Nephron (organoid): ENCODE measurements around the gene MAP4K1.
"Not testable (repeated sequence)": the region's sequence is repeated elsewhere in the genome, so short reads cannot be mapped to it uniquely, and the experiment has no call there.

Experiments used
- H3K27ac Mint-ChIP-seq, 3 experiments: 2 replicates each; pipeline ENCODE4 v1.8.0; 2020; ENCODE audit warnings: mixed read lengths in 3 of 3, mild to moderate bottlenecking in 2 of 3, moderate library complexity in 1 of 3
- H3K27me3 Mint-ChIP-seq: 2 replicates; pipeline ENCODE4 v1.8.0; 2021; ENCODE audit warnings: low read depth, mild to moderate bottlenecking, moderate library complexity, mixed read lengths
- H3K36me3 Mint-ChIP-seq: 2 replicates; pipeline ENCODE4 v1.8.0; 2020; ENCODE audit warnings: low read depth, mixed read lengths
- H3K4me1 Mint-ChIP-seq: 2 replicates; pipeline ENCODE4 v1.8.0; 2020; ENCODE audit warnings: mixed read lengths
- H3K4me3 Mint-ChIP-seq, 3 experiments: 2 replicates each; pipeline ENCODE4 v1.8.0; 2020; ENCODE audit warnings: mild to moderate bottlenecking in 3 of 3, mixed read lengths in 3 of 3, moderate library complexity in 2 of 3
- H3K9me3 Mint-ChIP-seq: 2 replicates; pipeline ENCODE4 v1.8.0; 2020; ENCODE audit warnings: mixed read lengths
- TF ChIP-seq, protein P1 (sequence below), 3 experiments: fragments of 200-600 bp; sonication (generic); IDR thresholded peaks; one replicate each; pipeline ENCODE4 v1.5.0; 2021; ENCODE audit warnings: antibody characterized with exemption in 3 of 3; ENCODE audit not compliant: unreplicated experiment in 3 of 3

MAP4K1 gene

DNA sequence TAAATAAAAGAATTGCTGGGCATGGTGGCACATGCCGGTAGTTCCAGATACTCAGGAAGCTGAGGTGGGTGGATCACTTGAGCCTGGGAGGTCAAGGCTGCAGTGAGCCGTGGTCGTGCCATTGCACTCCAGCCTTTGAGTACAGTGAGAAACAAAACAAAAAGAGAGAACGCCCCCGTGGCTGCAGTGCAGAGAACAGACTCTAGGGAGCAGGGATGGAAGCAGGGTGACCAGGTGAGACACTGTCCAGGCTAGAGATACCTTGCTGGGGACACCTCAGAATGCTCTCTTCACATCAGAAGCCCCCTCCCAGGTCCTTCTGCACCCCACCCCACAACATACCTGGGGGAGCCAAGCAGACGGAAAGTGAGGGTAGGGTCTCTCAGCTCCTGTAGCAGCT, 24.8 kb downstream of the MAP4K1 start:
- no peaks in the 10 kb centered on the region for H3K9me3 Mint-ChIP-seq
- H3K27ac Mint-ChIP-seq, result no peak overlapping the region
- no peak overlapping the region for H3K4me3 Mint-ChIP-seq
- H3K36me3 Mint-ChIP-seq, result no peaks in the 10 kb centered on the region
- TF ChIP-seq, protein P1, sequence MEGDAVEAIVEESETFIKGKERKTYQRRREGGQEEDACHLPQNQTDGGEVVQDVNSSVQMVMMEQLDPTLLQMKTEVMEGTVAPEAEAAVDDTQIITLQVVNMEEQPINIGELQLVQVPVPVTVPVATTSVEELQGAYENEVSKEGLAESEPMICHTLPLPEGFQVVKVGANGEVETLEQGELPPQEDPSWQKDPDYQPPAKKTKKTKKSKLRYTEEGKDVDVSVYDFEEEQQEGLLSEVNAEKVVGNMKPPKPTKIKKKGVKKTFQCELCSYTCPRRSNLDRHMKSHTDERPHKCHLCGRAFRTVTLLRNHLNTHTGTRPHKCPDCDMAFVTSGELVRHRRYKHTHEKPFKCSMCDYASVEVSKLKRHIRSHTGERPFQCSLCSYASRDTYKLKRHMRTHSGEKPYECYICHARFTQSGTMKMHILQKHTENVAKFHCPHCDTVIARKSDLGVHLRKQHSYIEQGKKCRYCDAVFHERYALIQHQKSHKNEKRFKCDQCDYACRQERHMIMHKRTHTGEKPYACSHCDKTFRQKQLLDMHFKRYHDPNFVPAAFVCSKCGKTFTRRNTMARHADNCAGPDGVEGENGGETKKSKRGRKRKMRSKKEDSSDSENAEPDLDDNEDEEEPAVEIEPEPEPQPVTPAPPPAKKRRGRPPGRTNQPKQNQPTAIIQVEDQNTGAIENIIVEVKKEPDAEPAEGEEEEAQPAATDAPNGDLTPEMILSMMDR (IDR thresholded peaks at IDR 0.05; ENCODE audit: unreplicated experiment in 3 of 3), result no peak
- H3K4me1 Mint-ChIP-seq, result no peaks in the 10 kb centered on the region
- H3K27me3 Mint-ChIP-seq, result peaks cover 8% of the 10 kb centered on the region

DNA sequence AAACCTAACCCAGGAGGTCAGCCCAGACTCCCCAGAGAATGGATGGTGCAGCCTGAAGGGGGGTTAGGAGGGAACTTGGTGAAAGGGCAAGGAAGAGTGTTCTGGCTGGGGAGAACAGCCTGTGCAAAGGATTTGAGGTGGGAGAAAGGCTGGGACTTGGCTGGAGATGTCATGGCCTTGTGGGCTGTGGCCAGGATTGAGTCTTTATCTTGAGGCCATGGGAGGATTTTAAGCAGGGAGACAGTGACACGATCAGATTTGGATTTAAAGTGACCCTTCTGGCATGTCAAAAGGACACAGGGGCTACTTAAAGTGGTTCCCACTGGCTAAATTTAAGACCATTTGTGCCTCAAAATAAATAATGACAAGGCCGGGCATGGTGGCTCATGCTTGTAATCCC, 29.7 kb downstream of the MAP4K1 start:
- no peak overlapping the region for H3K27ac Mint-ChIP-seq
- no peak overlapping the region for H3K4me3 Mint-ChIP-seq
- no peaks in the 10 kb centered on the region for H3K27me3 Mint-ChIP-seq
- no peaks in the 10 kb centered on the region for H3K4me1 Mint-ChIP-seq
- H3K9me3 Mint-ChIP-seq, result no peaks in the 10 kb centered on the region
- TF ChIP-seq, protein P1 (IDR thresholded peaks at IDR 0.05; ENCODE audit: unreplicated experiment in 3 of 3), result no peak
- H3K36me3 Mint-ChIP-seq, result no peaks in the 10 kb centered on the region

DNA sequence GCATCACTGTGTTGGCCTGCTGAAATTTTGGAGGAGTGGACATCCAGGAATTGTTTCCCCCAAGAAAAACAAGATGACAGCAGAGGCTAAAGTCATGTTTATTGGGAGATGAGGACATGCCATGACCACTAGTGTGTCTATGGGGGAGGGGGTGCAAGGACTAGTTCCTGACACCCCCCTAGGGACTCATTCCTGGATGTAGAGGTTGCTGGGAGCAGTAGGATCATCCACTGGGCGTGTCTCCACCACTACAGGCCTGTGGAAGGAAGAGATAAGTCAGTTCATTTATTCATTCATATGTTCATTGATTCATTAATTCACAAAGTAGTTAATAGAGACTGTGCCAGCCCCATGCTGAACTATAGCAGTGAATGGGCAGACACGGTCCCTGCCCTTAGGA, 30.2 kb downstream of the MAP4K1 start:
- H3K27ac Mint-ChIP-seq, result no peak overlapping the region
- H3K36me3 Mint-ChIP-seq, result no peaks in the 10 kb centered on the region
- H3K9me3 Mint-ChIP-seq, result no peaks in the 10 kb centered on the region
- H3K4me1 Mint-ChIP-seq, result no peaks in the 10 kb centered on the region
- TF ChIP-seq, protein P1 (IDR thresholded peaks at IDR 0.05; ENCODE audit: unreplicated experiment in 3 of 3), result no peak
- H3K4me3 Mint-ChIP-seq, result no peak overlapping the region
- H3K27me3 Mint-ChIP-seq, result no peaks in the 10 kb centered on the region

DNA sequence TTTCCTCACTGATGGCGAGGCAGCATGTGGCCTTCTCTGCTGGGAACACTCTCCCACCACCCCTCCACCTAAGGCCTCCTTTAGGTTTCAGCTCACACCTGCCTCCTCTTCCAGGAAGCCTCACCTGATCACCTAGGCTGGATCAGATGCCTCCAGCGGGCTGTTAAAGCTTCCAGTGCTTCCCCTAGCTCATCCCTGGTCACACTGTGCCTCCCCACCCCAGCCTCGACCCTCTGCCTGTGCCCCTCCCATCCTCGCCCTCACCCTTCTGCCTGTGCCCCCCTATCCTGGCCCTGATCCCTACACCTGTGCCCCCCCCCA, 33.8 kb downstream of the MAP4K1 start:
- TF ChIP-seq, protein P1 (IDR thresholded peaks at IDR 0.05; ENCODE audit: unreplicated experiment in 3 of 3), result no peak
- Mint-ChIP-seq H3K27me3 (no peaks in the 10 kb centered on the region), H3K9me3 (no peaks in the 10 kb centered on the region), H3K4me1 (no peaks in the 10 kb centered on the region), H3K36me3 (no peaks in the 10 kb centered on the region), H3K4me3 (no peak overlapping the region), H3K27ac (no peak overlapping the region)

DNA sequence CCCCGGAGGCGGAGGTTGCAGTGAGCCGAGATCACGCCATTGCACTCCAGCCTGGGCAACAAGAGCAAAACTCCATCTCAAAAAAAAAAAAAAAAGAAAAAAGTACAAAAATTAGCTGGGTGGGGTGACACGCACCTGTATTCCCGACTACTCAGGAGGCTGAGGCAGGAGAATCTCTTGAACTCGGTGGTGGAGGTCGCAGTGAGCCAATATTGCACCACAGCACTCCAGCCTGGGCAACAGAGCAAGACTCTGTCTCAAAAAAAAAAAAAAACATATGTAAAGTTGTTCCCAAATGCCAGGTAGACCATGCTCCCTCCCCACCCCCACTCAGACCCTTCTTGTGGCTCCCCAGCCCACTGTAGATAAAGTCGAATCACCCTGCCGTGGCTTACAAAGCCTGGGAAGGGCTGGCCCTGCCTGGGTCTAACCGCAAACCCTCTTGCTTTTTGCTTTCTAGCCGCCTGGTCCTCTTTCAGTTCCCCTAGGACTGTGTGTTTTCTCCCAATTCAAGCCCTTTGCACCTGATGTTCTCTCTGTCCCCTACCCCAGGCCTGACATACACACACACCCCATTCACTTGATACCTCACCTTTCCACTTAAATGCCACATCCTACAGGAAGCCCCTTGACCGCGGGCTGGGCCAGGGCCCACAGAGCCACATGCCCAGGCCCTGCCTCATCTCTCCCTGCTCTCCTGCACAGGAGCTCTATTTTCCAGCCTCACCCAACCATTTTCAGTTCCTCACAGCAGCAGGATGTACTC, 34.4 kb downstream of the MAP4K1 start:
- TF ChIP-seq, protein P1 (IDR thresholded peaks at IDR 0.05; ENCODE audit: unreplicated experiment in 3 of 3), result no peak

DNA sequence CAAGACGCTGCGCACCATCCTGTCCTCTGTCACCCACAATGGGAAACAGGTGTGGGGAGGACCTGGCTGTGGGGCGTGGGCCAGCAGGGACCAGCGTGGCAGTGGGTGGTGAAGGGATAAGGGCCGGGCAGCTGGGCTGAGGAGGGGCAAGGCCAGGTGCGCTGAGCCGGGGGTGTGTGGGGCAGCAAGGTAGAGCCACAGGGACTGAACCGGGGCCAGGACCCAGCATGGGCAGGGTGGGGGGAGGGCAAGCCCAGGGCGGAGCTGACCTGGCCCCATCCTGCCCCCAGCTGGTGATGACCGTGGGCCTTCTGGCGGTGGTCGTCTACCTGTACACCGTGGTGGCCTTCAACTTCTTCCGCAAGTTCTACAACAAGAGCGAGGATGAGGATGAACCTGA, 37.7 kb downstream of the MAP4K1 start:
- H3K4me1 Mint-ChIP-seq, result no peaks in the 10 kb centered on the region
- no peak overlapping the region for H3K27ac Mint-ChIP-seq
- no peak overlapping the region for H3K4me3 Mint-ChIP-seq
- TF ChIP-seq, protein P1 (IDR thresholded peaks at IDR 0.05; ENCODE audit: unreplicated experiment in 3 of 3), result no peak
- H3K9me3 Mint-ChIP-seq, result no peaks in the 10 kb centered on the region
- H3K27me3 Mint-ChIP-seq, result no peaks in the 10 kb centered on the region
- no peaks in the 10 kb centered on the region for H3K36me3 Mint-ChIP-seq

More for the DNA sequence above, 34.4 kb downstream of the MAP4K1 start:
- no peak overlapping the region for H3K27ac Mint-ChIP-seq
- no peaks in the 10 kb centered on the region for H3K9me3 Mint-ChIP-seq
- no peaks in the 10 kb centered on the region for H3K27me3 Mint-ChIP-seq
- H3K36me3 Mint-ChIP-seq, result no peaks in the 10 kb centered on the region
- H3K4me3 Mint-ChIP-seq, result no peak overlapping the region
- H3K4me1 Mint-ChIP-seq, result no peaks in the 10 kb centered on the region

DNA sequence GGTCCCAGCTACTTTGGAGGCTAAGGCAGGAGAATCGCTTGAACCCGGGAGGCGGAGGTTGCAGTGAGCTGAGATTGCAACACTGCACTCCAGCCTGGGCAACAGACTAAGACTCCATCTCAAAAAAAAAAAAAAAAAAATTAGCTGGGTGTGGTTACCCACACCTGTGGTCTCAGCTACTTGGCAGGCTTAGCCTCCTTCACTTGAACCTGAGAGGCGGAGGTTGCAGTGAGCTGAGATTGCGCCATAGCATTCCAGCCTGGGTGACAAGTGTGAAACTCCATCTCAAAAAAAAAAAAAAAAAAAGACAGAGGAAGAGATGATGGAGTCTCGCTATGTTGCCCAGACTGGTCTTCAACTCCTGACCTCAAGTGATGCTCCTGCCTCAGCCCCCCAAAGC, 38.4 kb downstream of the MAP4K1 start:
- not testable (repeated sequence) for H3K27me3 Mint-ChIP-seq, H3K9me3 Mint-ChIP-seq, H3K27ac Mint-ChIP-seq, H3K36me3 Mint-ChIP-seq, H3K4me3 Mint-ChIP-seq, H3K4me1 Mint-ChIP-seq
